GM21367 (cell line): ENCODE results near the gene SENP7.
"Not testable (repeated sequence)": the region's sequence is repeated elsewhere in the genome, so short reads cannot be mapped to it uniquely, and the experiment has no call there.

Source experiments
- ATAC-seq: cut with Tn5 transposase; IDR thresholded peaks from one replicate; pipeline ENCODE4 v1.9.1; 2021; ENCODE audit not compliant: unreplicated experiment

The SENP7 gene, protein sequence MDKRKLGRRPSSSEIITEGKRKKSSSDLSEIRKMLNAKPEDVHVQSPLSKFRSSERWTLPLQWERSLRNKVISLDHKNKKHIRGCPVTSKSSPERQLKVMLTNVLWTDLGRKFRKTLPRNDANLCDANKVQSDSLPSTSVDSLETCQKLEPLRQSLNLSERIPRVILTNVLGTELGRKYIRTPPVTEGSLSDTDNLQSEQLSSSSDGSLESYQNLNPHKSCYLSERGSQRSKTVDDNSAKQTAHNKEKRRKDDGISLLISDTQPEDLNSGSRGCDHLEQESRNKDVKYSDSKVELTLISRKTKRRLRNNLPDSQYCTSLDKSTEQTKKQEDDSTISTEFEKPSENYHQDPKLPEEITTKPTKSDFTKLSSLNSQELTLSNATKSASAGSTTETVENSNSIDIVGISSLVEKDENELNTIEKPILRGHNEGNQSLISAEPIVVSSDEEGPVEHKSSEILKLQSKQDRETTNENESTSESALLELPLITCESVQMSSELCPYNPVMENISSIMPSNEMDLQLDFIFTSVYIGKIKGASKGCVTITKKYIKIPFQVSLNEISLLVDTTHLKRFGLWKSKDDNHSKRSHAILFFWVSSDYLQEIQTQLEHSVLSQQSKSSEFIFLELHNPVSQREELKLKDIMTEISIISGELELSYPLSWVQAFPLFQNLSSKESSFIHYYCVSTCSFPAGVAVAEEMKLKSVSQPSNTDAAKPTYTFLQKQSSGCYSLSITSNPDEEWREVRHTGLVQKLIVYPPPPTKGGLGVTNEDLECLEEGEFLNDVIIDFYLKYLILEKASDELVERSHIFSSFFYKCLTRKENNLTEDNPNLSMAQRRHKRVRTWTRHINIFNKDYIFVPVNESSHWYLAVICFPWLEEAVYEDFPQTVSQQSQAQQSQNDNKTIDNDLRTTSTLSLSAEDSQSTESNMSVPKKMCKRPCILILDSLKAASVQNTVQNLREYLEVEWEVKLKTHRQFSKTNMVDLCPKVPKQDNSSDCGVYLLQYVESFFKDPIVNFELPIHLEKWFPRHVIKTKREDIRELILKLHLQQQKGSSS

DNA sequence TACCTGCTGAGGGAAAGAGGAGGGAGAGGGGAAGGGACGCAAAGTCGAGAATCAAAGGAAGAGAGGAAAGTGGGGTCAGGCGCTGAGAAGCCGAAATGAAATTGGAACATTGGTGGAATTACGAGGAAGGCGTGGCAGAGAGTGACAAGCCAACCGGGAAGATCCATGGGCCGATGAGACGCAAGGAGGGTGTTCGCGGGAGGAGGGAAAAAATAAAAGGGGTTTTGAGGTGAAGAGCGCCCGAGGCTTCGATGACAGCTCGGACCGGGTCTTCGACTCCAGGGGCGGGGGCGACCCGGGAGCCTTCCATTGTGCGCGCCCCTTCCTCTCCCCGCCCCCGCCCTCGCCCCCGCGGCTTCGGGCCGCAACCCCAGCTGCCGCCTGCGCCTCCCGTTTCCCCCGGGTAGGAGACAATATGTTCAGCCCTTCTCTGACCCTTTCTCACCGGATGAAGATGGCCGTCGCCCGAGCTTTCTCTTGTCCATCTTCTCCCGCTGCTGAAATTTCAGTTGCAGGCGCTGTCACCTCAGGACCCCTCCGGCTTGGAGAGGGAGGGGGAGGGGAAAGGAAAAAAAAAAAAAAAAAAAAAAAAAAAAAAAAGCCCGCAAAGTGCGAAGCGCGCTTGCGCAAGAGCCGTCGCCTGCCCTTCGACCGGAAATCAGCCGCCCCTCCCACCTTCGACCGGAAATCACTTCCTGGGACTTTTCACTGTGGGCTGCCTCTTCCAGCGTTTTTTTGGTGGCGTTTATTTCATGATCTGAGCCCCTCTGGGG lies at the start of gene SENP7:
SENP7 (minus strand) TSS at position 567 of the 773 bp plus-strand sequence; CDS start at position 485, 82 bp downstream.
- peak; percentile 46 for ATAC-seq

DNA sequence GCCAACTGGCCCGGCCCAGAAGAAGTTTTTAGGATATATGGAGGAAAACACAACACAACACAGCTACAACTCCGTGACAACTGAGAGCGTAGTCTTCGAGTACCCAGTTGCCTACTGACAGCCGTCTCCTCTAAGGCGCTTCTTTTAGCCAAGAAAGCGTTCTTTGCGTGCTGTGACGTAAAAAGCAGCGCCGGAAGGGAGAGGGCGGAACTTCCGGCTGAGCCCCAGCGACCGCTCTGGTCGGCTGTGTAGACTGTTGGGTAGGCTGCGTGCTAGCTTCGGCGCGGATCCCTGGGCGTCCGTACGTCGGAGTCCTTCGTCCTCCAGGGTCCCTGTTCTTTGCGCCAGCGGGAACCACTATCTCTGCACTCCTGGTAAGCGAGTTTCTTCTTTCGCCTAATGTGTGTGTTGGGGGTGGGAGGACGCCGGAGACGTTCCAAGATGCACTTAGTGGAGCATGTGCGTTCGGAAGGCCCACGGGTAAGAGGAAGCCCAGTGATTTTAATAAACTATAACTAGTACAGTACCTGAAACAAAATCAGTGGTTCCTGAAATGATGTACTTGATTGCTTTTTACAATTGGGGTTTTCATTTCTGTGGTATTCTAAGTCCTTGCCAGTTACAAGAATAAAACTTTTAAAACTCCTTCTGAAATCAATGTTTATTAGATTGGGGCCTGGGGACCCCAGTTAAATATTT lies 48.8 kb upstream of the SENP7 start, which contains the start of gene TRMT10C:
TRMT10C (plus strand) TSS at position 239 of the 699 bp plus-strand sequence. CDS start 2,914 bp downstream, outside the sequence.
- ATAC-seq = peak; percentile 100

DNA sequence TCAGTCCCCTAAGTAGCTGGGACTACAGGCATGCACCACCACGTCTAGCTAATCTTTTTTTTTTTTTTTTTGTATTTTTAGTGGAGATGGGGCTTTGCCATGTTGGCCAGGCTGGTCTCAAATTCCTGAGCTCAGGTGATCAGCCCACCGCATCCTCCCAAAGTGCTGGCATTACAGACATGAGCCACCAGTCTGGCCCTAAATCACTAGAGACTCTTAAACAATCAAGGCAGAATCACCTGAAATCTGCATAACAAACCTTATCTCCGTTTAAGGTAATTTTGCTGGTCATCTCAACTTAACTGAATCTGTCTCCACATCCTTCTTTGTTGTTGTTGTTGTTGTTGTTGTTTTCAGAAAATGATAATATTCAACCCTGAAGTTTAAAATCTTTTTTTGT lies 43.1 kb upstream of the SENP7 start:
- ATAC-seq = no peak

DNA sequence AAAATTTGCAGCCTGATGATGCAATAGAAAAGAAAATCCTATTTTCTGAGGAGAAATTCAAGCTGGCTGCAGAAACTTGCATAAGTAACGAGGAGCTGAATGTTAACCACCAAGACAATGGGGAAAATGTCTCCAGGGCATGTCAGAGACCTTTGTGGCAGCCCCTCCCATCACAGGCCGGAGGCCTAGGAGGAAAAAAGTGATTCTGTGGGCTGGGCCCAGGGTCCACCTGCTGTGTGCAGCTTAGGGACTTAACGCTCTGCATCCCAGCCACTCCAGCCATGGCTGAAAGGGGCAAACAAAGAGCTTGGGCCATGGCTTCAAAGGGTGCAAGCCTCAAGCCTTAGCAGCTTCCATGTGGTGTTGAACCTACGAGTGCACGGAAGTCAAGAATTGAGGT lies 40.4 kb upstream of the SENP7 start:
- ATAC-seq = not testable (repeated sequence)

DNA sequence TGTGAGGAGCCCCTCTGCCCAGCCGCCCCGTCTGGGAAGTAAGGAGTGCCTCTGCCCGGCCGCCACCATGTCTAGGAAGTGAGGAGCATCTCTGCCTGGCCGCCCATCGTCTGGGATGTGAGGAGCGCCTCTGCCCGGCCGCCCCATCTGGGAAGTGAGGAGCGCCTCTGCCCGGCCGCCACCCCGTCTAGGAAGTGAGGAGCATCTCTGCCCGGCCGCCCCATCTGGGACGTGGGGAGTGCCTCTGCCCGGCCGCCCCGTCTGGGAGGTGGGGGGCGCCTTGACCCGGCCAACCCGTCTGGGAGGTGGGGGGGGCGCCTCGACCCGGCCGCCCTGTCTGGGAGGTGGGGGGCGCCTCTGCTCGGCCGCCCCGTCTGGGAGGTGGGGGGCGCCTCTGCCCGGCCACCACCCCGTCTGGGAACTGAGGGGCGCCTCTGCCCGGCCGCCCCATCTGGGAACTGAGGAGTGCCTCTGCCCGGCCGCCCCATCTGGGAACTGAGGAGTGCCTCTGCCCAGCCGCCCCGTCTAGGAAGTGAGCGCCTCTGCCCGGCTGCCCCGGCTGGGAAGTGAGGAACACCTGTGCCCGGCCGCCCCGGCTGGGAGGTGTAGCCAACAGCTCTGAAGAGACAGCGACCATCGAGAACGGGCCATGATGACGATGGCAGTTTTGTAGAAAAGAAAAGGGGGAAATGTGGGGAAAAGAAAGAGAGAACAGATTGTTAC lies 38.5 kb upstream of the SENP7 start:
- not testable (repeated sequence) for ATAC-seq

DNA sequence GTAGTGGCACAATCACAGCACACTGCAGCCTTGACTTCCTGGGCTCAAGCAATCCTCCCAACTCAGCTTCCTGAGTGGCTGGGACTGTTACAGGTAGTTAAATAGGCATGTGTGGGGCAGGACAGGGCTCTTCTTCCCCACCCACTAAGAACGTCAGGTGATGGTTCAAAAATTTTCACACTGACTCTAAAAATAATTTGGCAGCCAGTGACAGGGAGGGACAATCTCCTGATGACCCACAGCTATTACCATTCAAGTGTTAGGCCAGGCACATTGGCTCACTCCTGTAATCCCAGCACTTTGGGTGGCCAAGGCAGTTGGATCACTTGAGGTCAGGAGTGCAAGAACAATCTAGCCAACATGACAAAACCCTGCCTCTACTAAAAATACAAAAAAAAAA lies 36.5 kb upstream of the SENP7 start:
- ATAC-seq = no peak

DNA sequence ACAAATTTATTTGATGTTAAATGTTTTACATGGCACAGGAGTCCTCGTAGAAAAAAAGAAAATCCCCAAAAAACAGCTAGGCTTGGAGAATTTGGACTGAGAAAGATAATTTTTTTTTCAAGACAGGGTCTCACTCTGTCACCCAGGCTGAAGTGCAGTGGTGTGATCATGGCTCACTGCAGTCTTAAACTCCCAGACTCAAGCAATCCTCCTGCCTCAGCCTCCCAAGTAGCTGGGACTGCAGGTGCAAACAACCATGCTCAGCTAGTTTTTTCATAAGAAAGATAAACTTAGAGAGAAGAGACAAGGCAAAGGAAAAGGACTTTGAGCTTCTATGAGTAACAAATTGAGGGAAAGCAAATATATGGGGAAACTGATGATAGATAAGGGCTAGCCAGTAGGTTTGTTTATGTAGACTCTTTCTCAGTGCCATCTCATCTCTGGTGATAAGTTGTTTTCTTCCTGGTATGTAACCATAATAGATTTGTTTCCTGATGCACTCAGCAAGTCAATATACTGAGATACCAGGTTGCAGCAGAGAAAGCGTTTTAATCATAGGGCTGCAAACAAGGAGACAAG lies 35.6 kb upstream of the SENP7 start:
- ATAC-seq = no peak

DNA sequence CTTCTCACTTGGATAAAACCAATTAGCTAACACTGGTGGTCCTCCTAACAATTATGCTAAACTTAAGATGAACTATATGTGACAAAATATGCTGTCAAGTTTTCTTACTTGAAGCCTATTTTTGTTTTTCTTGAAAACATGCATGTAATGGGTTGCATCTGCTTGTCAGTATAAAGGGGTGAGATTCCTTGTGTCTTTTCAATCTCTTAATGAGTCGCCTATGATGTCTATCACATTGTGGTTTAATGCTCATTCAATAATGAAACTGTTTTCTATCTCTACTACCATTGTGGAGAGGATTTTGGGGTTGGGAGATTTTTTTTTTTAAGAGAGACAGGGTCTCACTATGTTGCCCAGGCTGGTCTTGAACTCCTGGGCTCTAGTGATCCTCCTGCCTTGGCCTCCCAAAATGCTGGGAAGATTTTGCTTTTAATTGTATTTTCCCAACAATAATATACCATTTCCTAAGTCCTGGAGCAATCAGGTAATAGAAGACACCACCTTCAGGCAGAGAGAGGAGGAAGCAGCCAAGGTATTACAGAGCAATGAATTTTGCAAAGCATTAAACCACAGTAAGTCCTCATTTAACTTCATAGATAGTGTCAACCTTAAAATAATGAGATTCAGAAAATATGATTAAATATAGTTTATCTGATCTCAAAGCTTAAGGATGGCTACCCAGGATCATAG lies 31.3 kb upstream of the SENP7 start:
- no peak for ATAC-seq

DNA sequence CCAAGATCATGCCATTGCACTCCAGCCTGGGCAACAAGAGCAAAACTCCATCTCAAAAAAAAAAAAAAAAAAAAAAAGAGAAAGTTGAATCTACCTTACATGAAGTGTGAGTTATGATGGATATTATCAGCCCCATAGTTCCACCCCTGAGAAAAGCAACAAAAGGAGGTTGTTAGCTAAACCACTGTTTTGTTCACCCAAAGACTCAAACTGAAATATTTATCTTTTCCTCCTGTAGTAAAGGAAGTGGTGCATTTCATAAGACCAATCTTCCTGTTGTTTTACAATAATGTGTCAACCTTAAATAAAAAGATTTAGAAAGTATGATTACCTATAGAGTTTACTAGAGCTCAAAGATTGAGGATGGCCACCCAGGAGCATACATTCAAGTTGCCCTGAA lies 29.9 kb upstream of the SENP7 start:
- ATAC-seq = no peak

DNA sequence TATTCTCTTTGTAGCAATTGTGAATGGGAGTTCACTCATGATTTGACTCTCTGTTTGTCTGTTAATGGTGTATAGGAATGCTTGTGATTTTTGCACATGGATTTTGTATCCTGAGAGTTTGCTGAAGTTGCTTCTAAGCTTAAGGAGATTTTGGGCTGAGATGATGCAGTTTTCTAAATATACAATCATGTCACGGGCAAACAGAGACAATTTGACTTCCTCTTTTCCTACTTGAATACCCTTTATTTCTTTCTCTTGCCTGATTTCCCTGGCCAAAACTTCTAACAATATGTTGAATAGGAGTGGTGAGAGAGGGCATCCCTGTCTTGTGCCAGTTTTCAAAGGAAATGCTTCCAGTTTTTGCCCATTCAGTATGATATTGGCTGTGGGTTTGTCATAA lies 23.9 kb upstream of the SENP7 start:
- not testable (repeated sequence) for ATAC-seq

DNA sequence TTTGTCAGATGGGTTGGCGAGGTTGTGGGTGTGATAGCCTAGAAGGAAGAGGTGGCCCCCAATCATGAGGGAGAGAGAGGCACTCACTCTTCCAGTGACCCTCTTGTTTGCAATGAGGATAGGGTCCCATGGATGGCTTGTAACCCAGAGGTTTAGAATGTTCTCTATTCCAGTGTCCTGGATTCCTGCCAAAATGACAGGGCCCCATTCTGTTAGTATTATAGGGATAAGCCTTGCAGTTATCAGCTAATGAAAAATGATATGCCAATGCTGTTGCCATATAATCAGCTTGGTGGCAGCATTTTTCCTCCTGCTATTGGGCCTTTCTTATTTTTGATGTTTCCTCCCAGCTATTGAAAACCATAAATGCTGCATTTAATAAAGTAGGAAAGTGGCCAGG lies 23.3 kb upstream of the SENP7 start:
- no peak for ATAC-seq

DNA sequence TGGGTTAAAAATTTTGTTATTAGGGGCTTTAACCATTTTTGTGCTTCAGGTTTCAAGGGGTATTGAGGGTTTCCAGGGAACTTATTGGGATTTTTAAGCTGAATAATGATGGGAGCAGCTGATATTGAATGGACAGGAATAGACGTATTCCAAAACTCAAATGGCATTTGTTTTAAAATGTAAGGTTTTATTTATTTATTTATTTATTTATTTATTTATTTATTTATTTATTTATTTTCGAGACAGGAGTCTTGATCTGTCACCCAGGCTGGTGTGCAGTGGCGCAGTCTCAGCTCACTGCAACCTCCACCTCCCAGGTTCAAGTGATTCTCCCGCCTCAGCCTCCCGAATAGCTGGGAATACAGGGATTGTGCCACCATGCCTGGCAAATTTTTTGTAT lies 22.2 kb upstream of the SENP7 start:
- no peak for ATAC-seq

DNA sequence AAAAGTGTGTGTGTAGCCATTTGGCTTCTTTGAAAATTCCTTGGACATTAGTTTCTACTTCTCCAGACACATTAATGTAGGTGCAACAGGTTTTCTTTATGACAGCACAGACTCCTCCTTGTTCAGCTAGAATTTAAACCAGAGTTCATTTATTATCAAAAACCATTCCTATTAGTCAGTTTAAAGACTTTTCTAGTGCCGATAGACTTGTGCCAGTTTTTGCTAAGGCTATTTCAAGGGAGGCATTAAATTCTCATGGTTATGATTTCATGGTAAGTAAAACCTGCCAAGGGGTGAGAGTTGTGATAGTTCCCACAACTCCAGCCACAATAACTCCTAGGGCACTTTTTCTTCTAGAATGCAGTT lies 20.6 kb upstream of the SENP7 start:
- no peak for ATAC-seq

DNA sequence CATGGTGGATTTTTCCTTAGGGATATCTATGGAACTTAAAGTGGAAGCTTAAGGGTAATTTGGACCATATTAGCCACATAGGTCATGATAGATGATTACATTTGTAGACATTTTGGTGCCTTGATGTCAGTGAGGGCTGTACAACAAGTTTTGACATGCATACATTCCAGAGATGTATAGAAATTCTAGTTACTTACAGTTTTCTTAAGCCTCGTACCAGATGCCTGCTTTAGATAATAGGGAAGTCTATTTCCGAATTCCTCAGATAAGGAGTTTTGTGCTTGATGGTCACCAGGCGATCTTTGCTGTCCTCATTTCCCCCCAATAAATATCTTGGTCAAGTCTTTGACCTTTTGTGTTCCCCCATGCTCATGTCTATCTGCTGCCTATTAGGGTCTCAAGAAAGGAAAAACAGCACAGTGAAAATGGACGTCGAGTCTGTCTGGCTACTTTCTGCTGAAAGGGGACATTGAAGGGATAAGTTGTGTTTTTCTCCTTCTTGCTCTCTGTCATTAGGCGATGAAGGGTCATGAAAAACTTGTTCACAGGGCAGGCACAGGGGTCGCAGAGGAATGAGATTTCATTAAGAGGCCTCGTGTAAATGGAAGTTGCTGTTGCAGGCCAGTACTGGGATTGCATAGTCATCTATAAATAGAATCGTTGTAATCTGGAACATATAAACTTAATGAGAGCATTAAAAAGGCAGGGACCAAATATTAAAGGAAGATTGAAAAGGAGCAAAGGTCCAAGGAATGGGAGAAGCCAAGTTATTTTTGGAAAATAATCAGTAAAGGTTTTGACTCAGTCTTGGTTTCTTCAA lies 20.0 kb upstream of the SENP7 start:
- no peak for ATAC-seq

DNA sequence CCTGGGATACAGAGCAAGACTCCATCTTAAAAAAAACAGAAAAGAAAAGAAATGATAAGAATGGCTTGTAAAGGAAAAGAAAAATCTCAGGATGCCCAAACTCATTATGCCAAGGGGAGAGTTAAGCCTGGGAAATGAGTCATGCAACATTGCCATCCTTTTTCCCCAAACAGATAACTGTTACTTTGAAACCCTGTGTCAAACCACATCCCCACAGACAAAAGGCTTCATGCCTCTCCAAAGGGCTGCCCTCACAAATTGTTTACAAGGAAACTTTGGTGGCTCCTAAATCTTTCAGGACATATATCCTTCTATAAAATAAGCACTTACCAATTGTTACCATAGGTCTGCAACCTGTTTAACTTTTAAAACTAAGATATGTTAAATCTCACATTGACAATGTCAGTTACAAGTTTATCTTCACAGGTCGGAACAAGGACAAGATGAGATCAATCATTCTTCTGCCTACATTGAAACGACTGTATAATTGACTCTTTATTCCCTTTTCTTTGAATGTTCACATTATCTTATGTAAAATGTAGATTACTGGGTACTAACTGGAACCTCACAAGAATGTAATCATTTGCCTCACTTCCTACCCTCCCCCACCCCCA lies 18.6 kb upstream of the SENP7 start:
- ATAC-seq = no peak

DNA sequence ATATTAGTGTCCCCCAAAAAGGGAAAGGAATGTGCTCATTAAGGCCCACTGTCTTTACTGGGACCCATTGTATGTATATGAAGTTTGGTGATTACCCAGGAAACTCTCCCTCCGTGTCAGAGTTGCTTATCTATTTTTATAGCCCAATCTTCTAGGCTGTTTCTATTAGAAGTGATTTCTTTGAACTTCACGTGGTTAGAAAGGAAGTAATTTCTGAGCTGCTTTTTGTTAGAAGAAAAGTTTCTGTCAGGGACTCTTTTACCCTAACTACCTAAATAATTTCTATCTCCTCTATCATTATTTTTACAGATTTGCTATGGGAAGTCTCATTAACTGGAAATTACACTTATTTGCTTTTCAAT lies 17.7 kb upstream of the SENP7 start:
- ATAC-seq = no peak
